ENCODE data around the gene CCDC87.

The CCDC87 gene

GRCh38 chr11:66554602-66555001 lies 38.3 kb downstream of the CCDC87 start:
- TF ChIP-seq, protein P1, sequence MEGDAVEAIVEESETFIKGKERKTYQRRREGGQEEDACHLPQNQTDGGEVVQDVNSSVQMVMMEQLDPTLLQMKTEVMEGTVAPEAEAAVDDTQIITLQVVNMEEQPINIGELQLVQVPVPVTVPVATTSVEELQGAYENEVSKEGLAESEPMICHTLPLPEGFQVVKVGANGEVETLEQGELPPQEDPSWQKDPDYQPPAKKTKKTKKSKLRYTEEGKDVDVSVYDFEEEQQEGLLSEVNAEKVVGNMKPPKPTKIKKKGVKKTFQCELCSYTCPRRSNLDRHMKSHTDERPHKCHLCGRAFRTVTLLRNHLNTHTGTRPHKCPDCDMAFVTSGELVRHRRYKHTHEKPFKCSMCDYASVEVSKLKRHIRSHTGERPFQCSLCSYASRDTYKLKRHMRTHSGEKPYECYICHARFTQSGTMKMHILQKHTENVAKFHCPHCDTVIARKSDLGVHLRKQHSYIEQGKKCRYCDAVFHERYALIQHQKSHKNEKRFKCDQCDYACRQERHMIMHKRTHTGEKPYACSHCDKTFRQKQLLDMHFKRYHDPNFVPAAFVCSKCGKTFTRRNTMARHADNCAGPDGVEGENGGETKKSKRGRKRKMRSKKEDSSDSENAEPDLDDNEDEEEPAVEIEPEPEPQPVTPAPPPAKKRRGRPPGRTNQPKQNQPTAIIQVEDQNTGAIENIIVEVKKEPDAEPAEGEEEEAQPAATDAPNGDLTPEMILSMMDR (conservative IDR thresholded peaks at IDR 0.05; ENCODE audit: low read depth, low read length) = no peak
- no peak overlapping the region for H3K4me3 ChIP-seq (ENCODE audit: low read depth, low read length)
- no peak for DNase-seq (ENCODE audit: low read depth)

DNA sequence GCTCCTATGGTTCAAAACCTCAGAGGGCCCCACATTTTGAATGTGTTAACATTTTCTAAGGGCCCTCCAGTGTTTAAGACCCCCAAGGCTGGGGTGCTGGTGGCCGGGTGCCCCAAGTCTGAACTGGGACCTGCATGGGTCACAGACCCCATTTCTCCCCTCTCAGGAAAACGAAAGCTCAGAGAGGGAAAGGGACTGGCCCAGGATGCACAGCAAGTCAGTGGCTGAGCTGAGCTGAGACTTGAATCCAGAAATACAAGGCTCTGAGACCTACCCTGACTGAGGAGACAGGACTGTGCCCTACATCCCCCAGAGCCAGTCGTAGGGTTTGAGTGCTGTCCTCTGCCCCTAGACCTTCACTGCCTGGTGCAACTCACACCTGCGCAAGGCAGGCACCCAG lies 42.0 kb downstream of the CCDC87 start:
- DNase-seq (ENCODE audit: low read depth) = no peak
- TF ChIP-seq, protein P1 (conservative IDR thresholded peaks at IDR 0.05; ENCODE audit: low read depth, low read length) = no peak
- H3K4me3 ChIP-seq (ENCODE audit: low read depth, low read length) = no peak overlapping the region

DNA sequence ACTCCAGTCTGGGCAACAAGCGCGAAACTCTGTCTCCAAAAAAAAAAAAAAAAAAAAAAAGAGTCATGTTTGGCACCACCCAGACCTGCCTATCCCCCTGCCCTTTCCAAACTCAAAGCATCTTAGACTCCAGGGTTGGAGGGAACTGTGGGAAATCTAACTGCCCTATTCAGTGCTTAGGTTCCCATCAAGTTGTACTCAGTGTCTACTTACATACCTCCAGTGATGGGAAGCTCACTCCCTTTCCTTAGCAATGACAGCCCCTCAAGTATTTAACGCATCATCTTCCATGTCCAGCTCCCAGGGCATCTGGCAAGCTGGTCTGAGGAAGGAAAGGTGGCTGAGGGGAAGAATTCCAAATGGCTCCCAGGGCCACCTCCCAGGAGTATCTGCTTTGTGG lies 43.2 kb downstream of the CCDC87 start:
- DNase-seq (ENCODE audit: low read depth) = no peak
- TF ChIP-seq, protein P1 (conservative IDR thresholded peaks at IDR 0.05; ENCODE audit: low read depth, low read length) = no peak

GRCh38 chr11:66548774-66549630 lies 43.9 kb downstream of the CCDC87 start:
- TF ChIP-seq, protein P1 (conservative IDR thresholded peaks at IDR 0.05; ENCODE audit: low read depth, low read length) = no peak
- no peak for DNase-seq (ENCODE audit: low read depth)
- no peak overlapping the region for H3K4me3 ChIP-seq (ENCODE audit: low read depth, low read length)

More for the DNA sequence above, 43.2 kb downstream of the CCDC87 start:
- H3K4me3 ChIP-seq (ENCODE audit: low read depth, low read length) = no peak overlapping the region

- no peak for DNase-seq (ENCODE audit: low read depth)
- TF ChIP-seq, protein P1 (conservative IDR thresholded peaks at IDR 0.05; ENCODE audit: low read depth, low read length) = no peak
- H3K4me3 ChIP-seq (ENCODE audit: low read depth, low read length) = no peak overlapping the region
These were observed 44.8 kb downstream of the CCDC87 start for GRCh38 chr11:66548041-66548440.

DNA sequence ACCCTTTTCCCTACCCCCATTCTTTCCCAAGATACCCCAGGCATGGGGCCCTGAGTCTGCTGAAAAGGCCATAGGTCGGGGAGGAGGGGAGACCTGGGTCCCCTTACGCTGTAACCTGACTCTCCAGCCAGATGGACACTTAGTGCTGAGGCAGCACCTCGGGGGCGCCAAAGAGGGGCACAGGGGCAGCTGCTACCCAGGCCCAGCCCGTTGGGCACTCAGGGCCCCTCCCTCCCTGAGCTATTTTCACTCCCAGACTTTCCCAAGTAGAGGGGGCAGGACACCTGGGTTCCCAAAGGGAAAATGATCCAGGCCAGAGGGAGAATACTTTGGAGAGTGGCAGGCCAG lies 45.2 kb downstream of the CCDC87 start:
- TF ChIP-seq, protein P1 (conservative IDR thresholded peaks at IDR 0.05; ENCODE audit: low read depth, low read length) = no peak
- no peak overlapping the region for H3K4me3 ChIP-seq (ENCODE audit: low read depth, low read length)
- DNase-seq (ENCODE audit: low read depth) = no peak

Data from choroid plexus epithelial cell (primary cell).